Liver (tissue), 9 donors: ENCODE data around the gene ZNF530. TPM values are rescaled to one million over a fixed set of nuclear protein-coding genes. Genes with fewer than 3 reads are reported as not detected.

Experiments
- DNase-seq: peaks from one replicate; pipeline ENCODE4 v3.0.0-alpha.2; 2017; ENCODE audit warnings: low spot score
- H3K27ac ChIP-seq, 2 donors: one replicate each; pipeline ENCODE4 v1.7.0; 2013; ENCODE audit warnings: inconsistent platforms in 2 of 2, low read length in 2 of 2, control low read depth in 1 of 2, low read depth in 1 of 2, mild to moderate bottlenecking in 1 of 2
- H3K27me3 ChIP-seq, 4 donors: one replicate each; pipeline versions ENCODE4 v1.6.1 to v1.7.0; 2013; ENCODE audit warnings: low read length in 3 of 4, inconsistent platforms in 1 of 4, mild to moderate bottlenecking in 1 of 4, moderate library complexity in 1 of 4; ENCODE audit not compliant: control insufficient read depth in 4 of 4, insufficient read depth in 4 of 4
- H3K36me3 ChIP-seq, 4 donors: one replicate each; pipeline versions ENCODE4 v1.6.1 to v1.7.0; 2013; ENCODE audit warnings: low read length in 3 of 4, mild to moderate bottlenecking in 3 of 4, low read depth in 1 of 4, moderate library complexity in 1 of 4; ENCODE audit not compliant: control insufficient read depth in 4 of 4, insufficient read depth in 3 of 4
- H3K4me1 ChIP-seq, 4 donors: one replicate each; pipeline versions ENCODE4 v1.6.1 to v1.7.0; 2013; ENCODE audit warnings: low read length in 3 of 4, mild to moderate bottlenecking in 3 of 4, moderate library complexity in 1 of 4; ENCODE audit not compliant: control insufficient read depth in 4 of 4, insufficient read depth in 4 of 4
- H3K4me3 ChIP-seq, 3 donors: one replicate each; pipeline versions ENCODE4 v1.6.1 to v1.7.0; 2013; ENCODE audit warnings: low read length in 3 of 3, control low read depth in 1 of 3, low read depth in 1 of 3, mild to moderate bottlenecking in 1 of 3
- H3K9ac ChIP-seq, 2 donors: one replicate each; pipeline ENCODE4 v1.7.0; 2013; ENCODE audit warnings: low read length in 2 of 2, mild to moderate bottlenecking in 2 of 2, moderate library complexity in 2 of 2, control low read depth in 1 of 2, low read depth in 1 of 2
- H3K9me3 ChIP-seq, 4 donors: one replicate each; pipeline versions ENCODE4 v1.6.1 to v1.7.0; 2013; ENCODE audit warnings: low read length in 3 of 4; ENCODE audit not compliant: control insufficient read depth in 4 of 4
- ATF3 ChIP-seq: IDR thresholded peaks from 2 replicates; pipeline ENCODE4 v1.6.1; 2016; ENCODE audit warnings: antibody characterized with exemption
- EGR1 ChIP-seq, 2 donors: IDR thresholded peaks; 2 replicates each; pipeline ENCODE4 v1.6.1; 2016 to 2018; ENCODE audit warnings: antibody characterized with exemption in 2 of 2, low read depth in 2 of 2
- FOXA2 ChIP-seq: IDR thresholded peaks from 2 replicates; pipeline ENCODE4 v1.6.1; 2016; ENCODE audit warnings: antibody characterized with exemption
- GABPA ChIP-seq, 2 donors: IDR thresholded peaks in 1 of 2; conservative IDR thresholded peaks in 1 of 2; 2 replicates each; pipeline ENCODE4 v1.6.1; 2016; ENCODE audit warnings: antibody characterized with exemption in 2 of 2, mild to moderate bottlenecking in 1 of 2, moderate library complexity in 1 of 2
- HNF4A ChIP-seq, 2 donors: conservative IDR thresholded peaks; 2 replicates each; pipeline ENCODE4 v1.6.1; 2016; ENCODE audit warnings: antibody characterized with exemption in 2 of 2, mild to moderate bottlenecking in 2 of 2
- HNF4G ChIP-seq: IDR thresholded peaks from 2 replicates; pipeline ENCODE4 v1.6.1; 2016; ENCODE audit warnings: antibody characterized with exemption
- JUND ChIP-seq, 2 donors: IDR thresholded peaks; 2 replicates each; pipeline ENCODE4 v1.6.1; 2016; ENCODE audit warnings: antibody characterized with exemption in 2 of 2
- MAX ChIP-seq: IDR thresholded peaks from 2 replicates; pipeline ENCODE4 v1.6.1; 2016; ENCODE audit warnings: antibody characterized with exemption
- NR2F2 ChIP-seq: IDR thresholded peaks from 2 replicates; pipeline ENCODE4 v1.6.1; 2016; ENCODE audit warnings: antibody characterized with exemption
- RAD21 ChIP-seq, 2 donors: IDR thresholded peaks; 2 replicates each; pipeline ENCODE4 v1.6.1; 2016; ENCODE audit warnings: antibody characterized with exemption in 2 of 2, mild to moderate bottlenecking in 2 of 2
- REST ChIP-seq: IDR thresholded peaks from 2 replicates; pipeline ENCODE4 v1.6.1; 2016; ENCODE audit warnings: antibody characterized with exemption, mild to moderate bottlenecking
- TAF1 ChIP-seq: conservative IDR thresholded peaks from 2 replicates; pipeline ENCODE4 v1.6.1; 2016; ENCODE audit warnings: antibody characterized with exemption, mild to moderate bottlenecking
- YY1 ChIP-seq: IDR thresholded peaks from 2 replicates; pipeline ENCODE4 v1.6.1; 2016; ENCODE audit warnings: antibody characterized with exemption, mild to moderate bottlenecking
- ZBTB33 ChIP-seq: IDR thresholded peaks from 2 replicates; pipeline ENCODE4 v1.6.1; 2016; ENCODE audit warnings: antibody characterized with exemption
- WGBS: extraction: QIAGEN DNeasy Blood & Tissue Kit; methylation state at CpG from one replicate; pipeline ENCODE4 v1.1.7; 2013; 5-methylcytosine and 5-hydroxymethylcytosine counted together
- polyA plus RNA-seq, 2 donors: library from polyadenylated mRNA; stranded (reverse) in 1 of 2; unstranded in 1 of 2; fragments of 200-250 nt in 1 of 2; fragments of >200 nt in 1 of 2; fragmentation: Nextera tagmentation in 1 of 2; extraction: Ambion mirVana in 1 of 2; gene quantifications; one replicate each; pipeline versions ENCODE4 v1.2.1 to v1.2.3, GENCODE V29; 2013 to 2015
- total RNA-seq, 2 donors: library from RNA; depleted of rRNA; stranded (reverse); fragments of >200 nt; gene quantifications; one replicate each; pipeline ENCODE4 v1.2.3, GENCODE V29; 2014
- donor health status: healthy.
- donor health status: healthy.
- donor health status: healthy.
- donor health status: healthy.
- donor health status: healthy.

Gene ZNF530
- total and polyA plus RNA-seq, 4 donors = 0.86 to 7.1 (median 1.4) TPM

- under 1% methylated on average over 56 of the region's 56 CpGs for WGBS
Observed at GRCh38 chr19:57559404-57560025, 40.2 kb upstream of the ZNF530 start, which contains the start of gene ZNF550. ZNF550 (minus strand) TSS chr19:57559863; CDS start chr19:57559682, 181 bp downstream.

More at GRCh38 chr19:57559404-57560025, 40.2 kb upstream of the ZNF530 start, which contains the start of gene ZNF550:
- TF ChIP-seq RAD21 (IDR thresholded peaks at IDR 0.05) = peak in 1 of 2 donors; percentile 44
- TF ChIP-seq TAF1 = no peak
- peak; percentile 85 to 98 for TF ChIP-seq GABPA (IDR thresholded peaks at IDR 0.05 in 1 of 2, conservative IDR thresholded peaks at IDR 0.05 in 1 of 2)
- TF ChIP-seq FOXA2 = no peak
- peak; percentile 16 for TF ChIP-seq REST
- TF ChIP-seq EGR1 (IDR thresholded peaks at IDR 0.05; ENCODE audit: low read depth in 2 of 2) = no peak
- TF ChIP-seq MAX = peak; percentile 57
- no peak for TF ChIP-seq NR2F2
- TF ChIP-seq HNF4G = no peak
- TF ChIP-seq ZBTB33 = peak; percentile 49
- TF ChIP-seq YY1 = peak; percentile 74
- no peak for TF ChIP-seq JUND (IDR thresholded peaks at IDR 0.05)
- no peak for TF ChIP-seq HNF4A (conservative IDR thresholded peaks at IDR 0.05)
- TF ChIP-seq ATF3 = no peak
- peak within 1 kb of the TSS in 1 of 2 donors; percentile 67 for H3K27ac ChIP-seq
- H3K27me3 ChIP-seq = no peaks in the 10 kb centered on the region
- H3K9me3 ChIP-seq = peaks cover 20 to 54% (median 29%) of the 10 kb centered on the region in 4 donors
- DNase-seq = peak; percentile 92
- H3K9ac ChIP-seq = peak within 1 kb of the TSS in 1 of 2 donors; percentile 86
- H3K4me3 ChIP-seq = peak within 1 kb of the TSS; percentile 70 to 91 (median 72)
- peaks cover 5 to 20% (median 19%) of the 10 kb centered on the region in 4 donors for H3K36me3 ChIP-seq
- H3K4me1 ChIP-seq = peaks cover 0 to 19% (median 11%) of the 10 kb centered on the region in 4 donors
